ENCODE measurements around the gene CELF5.
"Not testable (repeated sequence)": the region's sequence is repeated elsewhere in the genome, so short reads cannot be mapped to it uniquely, and the experiment has no call there.

CELF5 gene

DNA sequence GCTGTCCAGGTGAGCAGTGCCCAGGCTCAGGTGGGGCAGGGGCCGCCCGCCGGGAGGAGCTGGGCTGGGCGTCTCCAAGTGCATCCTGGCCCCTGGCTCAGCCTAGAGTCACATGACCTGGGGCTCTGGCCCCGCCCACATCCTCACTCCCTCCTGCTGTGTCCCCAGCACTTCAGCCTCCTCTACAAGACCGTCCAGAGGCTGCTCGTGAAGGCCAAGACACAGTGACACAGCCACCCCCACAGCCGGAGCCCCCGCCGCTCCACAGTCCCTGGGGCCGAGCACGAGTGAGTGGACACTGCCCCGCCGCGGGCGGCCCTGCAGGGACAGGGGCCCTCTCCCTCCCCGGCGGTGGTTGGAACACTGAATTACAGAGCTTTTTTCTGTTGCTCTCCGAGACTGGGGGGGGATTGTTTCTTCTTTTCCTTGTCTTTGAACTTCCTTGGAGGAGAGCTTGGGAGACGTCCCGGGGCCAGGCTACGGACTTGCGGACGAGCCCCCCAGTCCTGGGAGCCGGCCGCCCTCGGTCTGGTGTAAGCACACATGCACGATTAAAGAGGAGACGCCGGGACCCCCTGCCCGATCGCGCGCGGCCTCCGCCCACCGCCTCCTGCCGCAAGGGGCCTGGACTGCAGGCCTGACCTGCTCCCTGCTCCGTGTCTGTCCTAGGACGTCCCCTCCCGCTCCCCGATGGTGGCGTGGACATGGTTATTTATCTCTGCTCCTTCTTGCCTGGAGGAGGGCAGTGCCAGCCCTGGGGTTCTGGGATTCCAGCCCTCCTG lies 16.8 kb upstream of the CELF5 start:
- no peak for DNase-seq

DNA sequence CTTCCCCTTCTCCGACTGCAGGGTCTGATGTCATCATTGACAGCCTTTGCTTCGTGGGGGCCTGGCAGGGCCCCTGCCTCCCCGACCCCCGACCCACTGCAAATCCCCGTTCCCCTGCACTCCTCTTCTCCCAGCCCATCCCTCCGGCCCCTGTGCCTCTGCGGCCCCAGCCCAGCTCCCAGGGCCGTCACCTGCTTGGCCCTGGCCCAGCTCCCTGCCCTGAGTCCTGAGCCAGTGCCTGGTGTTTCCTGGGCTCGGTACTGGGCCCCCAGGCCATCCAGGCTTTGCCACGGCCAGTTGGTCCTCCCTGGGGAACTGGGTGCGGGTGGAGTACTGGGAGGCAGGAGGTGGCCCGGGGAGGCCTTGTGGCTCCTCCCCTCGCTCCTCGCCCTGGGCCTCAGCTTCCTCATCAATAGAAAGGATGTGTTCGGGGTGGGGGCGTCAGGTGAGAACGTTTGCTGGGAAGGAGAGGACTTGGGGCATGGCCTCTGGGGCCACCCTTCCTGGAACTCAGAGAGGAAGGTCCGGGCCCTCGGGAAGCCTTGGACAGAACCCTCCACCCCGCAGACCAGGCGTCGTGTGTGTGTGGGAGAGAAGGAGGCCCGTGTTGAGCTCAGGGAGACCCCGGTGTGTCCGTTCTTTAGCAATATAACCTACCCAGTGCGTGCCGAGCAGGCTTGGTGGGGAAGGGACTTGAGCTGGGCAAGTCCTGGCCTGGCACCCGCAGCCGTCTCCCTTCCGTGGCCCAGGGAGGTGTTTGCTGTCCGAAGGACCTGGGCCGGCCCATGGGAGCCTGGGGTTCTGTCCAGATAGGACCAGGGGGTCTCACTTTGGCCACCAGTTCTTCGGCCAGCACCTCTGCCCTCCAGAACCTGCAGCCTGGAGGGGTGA lies 15.9 kb upstream of the CELF5 start:
- no peak for DNase-seq

DNA sequence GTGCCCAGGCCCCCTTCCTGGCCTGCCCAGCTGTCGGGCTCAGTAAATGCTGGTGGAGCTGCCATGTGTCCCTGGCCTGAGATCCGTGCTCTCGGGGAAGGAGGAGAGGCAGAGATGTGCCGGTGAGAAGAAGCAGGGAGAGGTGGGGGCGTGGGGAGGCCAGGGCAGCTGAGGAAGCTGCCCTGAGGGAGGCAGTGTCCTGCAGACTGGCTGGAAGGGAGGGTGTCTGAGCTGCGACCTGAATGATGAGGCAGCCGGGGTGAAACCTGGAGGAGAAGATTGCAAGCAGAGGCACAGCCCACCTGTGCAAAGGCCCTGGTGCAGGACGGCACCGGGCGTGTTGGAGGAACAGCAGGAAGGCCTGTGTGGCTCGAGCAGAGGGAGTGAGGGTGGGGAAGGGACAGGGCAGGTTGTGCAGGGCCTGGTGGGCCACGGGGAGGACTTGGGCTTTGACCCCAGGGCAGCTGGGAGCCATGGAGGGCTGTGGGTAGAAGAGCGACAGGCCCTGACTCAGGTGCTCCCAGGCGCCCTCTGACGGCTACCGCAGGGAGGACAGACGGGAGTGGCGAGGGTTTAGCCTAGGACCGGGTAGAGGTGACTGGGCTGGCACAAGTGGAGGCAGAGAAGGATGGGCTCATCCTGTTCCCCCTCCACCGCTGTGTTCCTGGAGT lies 14.0 kb upstream of the CELF5 start:
- no peak for DNase-seq

DNA sequence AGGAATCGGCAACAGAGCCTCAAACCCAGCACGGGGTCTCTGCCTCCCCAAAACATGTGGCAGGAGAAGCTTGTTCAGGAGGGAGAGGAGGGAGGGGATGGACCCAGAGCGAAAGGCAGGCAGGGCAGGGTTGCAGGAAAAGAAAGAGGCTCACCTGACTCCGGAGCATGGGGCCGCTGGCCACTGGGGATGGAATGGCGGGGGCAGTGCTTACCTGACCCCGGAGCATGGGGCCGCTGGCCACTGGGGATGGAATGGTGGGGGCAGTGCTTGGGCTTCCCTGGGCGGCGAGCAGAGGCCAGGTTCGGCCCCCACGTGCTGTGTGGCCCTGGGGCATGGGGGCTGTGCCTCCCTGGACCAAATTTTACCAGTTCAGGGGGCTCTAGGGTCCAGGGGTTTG lies 13.3 kb upstream of the CELF5 start:
- DNase-seq, result no peak

DNA sequence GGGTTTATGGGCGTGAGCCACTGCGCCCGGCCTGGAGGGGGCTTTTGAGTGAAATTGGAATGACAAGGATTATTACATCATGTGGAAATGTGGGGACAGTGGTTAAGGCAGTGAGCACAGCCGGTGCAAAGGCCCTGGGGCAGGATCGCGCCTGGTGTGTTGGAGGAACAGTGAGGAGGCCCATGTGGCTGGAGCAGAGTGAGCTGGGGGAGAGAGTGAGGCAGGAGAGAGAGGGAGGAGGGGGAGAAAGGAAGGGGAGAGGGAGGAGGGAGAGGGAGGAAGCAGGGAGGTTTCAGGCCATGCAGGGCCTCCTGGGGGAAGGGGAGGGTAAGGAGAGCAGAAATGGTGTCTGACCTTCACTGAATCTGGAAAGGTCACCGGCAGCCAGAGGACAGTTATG lies 11.3 kb upstream of the CELF5 start:
- DNase-seq, result no peak

DNA sequence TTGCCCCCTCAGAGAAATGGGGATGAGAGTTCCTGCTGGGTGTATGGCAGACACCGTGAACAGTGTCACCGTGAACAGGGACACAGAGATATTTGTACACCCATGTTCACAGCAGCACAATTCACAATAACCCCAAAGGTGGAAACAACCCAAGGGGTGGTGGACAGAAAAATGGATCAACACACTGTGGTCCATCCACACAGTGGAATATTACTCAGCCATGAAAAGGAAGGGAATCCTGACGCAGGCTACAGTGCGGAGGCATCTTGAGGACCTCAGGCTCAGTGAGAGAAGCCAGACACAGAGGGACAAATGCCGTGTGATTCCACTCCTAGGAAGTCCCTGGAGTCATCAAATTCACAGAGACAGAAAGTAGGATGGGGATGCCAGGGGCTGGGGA lies 7.6 kb upstream of the CELF5 start:
- DNase-seq, result no peak

DNA sequence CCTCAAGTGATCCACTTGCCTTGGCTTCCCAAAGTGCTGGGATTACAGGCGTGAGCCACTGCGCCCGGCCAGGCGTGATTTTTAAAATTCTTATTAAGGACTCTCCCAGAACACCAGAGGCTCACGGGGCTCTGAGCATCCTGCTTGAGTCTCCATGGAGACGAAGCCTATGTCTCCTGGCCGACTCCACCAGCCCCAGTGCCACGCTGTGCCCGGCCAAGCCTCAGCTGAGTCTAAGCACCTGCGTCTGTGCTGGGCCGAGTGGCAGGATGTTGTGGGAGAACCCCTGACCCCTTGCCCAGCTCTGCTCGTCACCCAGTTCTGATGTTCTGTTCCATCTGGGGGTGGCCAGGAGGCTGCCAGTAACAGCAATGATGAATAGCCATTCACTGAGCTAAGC lies 3.9 kb upstream of the CELF5 start:
- no peak for DNase-seq

DNA sequence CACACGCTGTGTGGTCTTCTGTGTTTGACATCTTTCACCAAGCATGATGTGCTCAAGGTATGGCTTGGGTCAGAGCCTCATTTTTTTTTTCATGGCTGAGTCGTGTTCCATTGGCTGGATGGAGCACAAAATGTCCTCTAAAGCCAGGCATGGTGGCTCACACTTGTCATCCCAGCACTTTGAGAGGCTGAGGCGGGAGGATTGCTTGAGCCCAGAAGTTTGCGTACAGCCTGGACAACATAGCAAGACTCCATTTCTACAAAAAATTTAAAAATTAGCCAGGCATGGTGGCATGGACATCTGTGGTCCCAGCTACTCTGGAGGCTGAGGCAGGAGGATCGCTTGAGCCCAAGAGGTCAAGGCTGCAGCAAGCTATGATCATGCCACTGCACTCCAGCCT lies 2.9 kb upstream of the CELF5 start:
- DNase-seq, result not testable (repeated sequence)

DNA sequence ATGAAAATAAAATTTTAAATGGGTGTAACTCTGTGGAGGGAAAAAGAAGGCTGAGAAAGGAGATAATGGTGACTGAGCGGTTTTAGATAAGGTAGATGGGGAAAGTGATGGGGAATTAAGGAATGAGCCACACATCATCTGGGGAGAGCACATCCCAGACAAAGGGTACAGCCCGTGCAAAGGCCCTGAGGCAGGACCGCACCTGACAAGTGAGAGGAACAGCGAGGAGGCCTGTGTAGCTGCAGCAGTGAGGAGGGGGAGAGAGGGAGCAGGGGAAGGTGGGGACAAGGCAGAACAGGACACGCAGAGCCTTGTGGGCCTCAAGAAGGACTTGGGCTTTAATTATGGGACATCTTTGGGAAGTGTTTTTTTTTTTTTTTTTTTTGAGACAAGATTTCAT lies 1.8 kb upstream of the CELF5 start:
- no peak for DNase-seq

DNA sequence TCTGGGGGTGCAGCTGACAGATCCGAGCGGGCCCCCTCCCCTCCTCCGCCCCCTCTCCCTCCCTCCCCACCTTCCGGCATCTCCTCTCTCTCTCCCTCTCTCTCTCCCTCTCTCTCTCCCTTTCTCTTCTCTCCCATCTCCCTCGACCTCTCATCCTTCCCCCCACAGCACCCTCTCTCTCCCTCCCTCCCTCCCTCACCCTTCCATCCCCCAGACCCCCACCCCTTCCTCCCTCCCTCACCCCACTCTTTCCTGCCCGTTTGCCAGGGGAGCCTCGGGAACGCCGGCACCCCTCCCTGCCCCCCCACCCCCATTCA lies 666 bp downstream of the CELF5 start:
- no peak for DNase-seq

DNA sequence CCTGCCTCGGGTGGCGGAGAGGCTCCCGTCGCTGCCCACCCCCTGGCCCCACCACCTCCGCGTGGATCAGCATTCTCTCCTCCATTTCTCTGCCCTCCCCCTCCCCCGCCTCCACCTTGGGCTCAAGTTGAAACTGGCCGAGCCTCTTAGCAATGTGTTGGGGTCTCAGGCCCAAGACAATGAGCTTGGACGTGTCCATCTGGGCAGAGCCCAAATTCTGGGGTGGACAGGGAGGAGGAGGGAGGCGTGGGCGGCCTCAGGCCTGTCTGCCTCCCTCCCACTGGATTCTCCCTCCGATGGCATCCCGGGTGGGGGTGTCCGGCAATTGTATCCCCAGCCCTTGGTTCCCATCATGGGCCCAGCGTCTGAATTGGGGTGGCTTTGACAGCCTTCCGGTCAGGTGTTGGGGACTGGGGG lies 1.2 kb downstream of the CELF5 start:
- no peak for DNase-seq

DNA sequence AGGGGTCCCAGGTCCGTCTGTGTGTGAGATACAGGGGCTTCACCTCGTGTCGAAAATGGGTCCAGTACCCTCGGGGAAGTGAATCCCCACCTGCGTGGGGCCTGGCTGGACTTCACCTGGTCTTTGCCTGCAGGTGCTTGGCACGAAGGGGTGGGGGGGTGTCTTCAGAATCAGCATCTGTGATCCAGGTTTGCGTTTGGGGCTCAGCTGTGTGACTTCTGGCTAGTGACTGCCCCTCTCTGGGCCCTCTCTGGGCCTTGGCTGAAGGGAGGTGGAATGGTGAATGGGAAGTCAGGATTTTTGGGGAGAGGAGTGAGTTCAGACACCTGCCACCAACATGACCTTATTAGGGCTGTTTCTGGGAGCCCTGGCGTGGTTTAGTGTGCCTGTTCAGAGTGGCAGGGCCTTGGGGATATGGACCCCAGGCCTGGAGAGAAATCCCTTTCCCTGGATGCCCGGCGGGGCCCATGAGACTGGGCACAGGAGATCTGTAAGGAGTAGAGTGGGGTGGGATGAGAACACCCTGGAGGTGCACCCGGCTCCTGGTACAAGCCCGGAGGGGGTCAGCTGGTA lies 2.7 kb downstream of the CELF5 start:
- DNase-seq, result no peak

DNA sequence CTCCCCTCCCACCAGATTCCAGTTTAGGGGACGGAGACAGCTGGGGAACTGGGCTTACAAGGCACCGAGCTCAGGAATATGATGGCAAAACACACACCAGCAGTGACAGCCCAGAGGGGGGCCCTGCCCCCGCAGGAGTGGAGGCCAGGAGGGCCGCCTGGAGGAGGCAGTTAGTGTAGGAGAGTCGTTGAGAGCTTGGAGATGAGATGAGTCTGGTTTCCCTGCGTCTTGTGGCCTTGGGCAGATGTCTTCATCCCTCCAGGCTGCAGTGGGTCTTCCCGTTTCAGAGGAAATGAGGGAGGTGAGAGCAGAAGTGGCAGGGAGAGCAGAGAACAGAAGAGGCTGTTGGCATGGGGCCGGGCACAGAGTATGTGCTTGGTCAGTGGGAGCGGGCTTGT lies 4.9 kb downstream of the CELF5 start:
- no peak for DNase-seq

DNA sequence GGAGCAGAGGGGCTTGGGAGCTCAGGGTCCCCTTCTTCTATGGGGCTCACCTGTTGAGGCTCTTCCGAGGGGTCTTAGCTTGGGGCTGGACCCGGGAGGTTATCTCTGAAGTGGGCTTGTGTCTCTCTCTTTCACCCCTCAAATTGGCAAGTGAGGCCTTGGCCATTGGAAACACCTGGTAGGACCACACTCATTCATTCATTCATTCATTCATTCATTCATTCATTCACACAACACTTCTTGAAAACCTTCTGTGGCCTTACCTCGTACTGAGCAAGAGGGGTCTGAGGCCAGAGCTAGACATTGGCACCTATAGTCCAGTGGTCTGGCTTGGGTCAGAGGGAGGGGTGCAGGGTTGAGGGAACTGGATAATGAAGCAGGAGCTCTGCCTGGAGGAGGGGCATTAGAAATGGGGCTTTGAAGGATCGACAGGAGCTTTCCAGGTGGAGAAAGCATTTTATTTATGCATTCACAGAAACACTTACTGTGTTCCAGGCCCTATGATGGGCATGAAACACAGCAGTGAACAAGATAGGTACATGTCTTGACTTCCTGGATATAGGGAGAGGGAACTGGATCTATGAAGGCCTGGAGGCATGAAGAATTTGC lies 5.5 kb downstream of the CELF5 start:
- DNase-seq, result no peak

DNA sequence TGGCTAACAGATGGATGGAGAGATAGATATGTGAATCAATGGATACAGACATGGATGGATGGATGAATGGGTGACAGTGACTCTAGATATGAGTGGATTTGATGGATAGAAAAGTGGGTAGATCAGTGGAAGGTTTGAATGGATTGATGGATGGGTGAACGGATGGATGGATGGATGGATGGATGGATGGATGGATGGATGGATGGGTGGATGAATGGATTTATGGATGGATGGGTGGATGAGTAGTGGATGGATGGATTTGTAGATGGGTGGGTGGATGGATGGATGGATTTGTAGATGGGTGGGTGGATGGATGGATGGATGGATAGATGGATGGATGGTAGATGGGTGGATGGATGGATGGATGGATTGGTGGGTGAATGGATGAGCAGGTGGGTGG lies 6.8 kb downstream of the CELF5 start:
- DNase-seq, result no peak

DNA sequence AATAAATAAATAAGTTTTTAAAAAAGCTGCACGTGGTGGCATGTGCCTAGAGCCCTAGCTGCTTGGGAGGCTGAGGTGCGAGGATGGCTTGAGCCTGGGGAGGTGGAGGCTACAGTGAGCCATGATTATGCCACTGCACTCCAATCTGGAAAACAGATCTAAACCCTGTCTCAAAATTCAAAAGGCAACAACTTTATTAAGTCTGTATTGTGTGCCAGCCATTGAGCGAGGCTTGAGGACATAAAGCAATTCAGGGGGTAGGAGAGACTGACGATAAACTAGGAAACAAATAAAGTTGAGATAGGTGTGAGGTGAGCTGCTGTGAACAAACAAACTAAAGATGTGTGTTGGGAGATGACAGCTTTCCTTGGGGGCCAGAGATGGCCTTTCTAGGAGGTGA lies 8.7 kb downstream of the CELF5 start:
- no peak for DNase-seq

DNA sequence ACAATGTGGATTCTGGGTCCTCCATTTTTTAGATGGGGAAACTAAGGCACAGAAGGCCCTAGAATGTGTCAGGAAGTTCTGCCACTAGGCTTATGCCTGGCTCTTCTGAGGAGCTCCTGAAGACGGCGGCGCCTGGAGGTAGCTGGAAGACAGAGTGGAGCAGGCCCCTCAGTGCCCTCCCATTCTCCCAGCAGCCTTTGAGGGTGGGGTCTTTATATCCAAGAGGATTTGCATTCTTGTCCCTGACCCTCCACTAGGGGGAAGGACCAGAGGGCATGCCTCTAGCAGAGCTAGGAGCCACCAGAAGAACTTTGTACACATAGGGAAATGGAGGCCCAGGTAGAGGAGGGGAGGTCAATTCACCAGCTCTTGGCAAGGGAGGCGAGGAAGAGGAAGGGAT lies 9.4 kb downstream of the CELF5 start:
- DNase-seq, result no peak

DNA sequence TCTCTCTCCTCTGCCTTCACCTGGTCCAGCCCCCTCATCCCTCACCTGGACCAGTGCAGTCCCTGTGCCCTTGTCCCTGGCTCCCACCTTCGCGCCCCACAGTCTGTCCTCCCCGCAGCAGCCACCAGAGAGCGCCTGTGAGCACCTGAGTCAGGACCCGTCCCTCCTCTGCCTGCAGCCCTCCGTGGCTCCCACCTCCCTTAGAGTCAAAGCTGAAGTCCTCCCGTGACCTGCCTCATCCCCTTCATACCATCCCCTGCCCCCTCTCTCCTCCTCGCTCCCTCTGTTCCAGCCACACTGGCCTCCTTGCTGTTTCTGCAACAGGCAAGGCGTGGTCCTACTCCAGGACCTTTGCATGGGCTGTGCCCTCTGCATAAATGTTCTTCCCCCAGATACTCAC lies 10.3 kb downstream of the CELF5 start:
- no peak for DNase-seq

DNA sequence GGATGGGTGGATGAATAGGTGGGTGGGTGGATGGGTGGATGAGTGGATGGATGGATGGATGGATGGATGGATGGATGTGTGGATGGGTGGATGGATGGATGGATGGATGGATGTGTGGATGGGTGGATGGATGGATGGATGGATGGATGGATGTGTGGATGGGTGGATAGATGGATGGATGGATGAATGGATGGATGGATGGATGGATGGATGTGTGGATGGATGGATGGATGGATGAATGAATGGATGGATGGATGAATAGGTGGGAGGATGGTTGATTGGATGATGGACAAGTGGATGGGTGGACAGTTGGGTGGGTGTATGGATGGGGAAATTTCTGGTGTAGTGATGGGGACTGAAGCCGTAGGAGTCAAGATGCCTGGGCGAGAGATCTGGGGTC lies 11.1 kb downstream of the CELF5 start:
- DNase-seq, result not testable (repeated sequence)

DNA sequence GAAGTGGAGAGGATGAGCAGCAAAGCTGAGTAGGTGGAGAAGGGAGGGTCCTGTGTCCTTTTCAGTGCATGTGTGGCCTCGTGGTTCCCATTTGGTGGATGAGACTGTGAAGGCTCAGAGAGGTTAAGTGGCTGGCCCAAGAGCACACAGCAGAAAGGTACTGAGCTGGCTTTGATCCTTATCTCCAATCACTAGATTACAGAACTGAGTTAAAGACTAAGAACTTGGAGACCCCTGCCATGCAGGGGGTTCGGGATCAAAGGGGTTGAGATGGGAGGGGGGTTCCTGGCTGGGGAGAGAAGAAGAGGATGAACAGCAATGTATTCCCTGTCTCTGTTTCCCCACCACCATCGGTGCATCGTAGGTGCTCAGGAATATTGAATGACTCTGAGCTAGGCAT lies 11.8 kb downstream of the CELF5 start:
- DNase-seq, result no peak

DNA sequence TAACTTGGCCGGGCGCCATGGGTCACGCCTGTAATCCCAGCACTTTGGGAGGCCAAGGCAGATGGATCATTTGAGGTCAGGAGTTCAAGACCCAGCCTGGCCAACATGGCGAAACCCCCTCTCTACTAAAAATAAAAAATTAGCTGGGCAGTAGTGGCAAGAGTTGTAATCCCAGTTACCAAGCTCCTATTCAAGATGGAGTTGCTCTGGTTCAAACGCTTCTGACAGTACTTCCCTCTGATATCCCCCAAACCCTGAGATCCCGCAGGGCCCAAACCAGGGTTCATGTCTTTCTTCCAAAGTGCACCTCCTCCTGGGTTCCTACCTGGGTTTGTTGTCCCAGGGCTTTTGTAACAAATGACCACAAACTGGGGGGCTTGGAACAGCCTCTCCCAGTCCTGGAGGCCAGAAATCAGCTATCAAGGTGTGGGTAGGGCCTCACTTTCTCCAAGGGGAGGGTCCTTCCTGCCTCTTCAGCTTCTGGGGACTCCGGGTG lies 13.7 kb downstream of the CELF5 start:
- no peak for DNase-seq

DNA sequence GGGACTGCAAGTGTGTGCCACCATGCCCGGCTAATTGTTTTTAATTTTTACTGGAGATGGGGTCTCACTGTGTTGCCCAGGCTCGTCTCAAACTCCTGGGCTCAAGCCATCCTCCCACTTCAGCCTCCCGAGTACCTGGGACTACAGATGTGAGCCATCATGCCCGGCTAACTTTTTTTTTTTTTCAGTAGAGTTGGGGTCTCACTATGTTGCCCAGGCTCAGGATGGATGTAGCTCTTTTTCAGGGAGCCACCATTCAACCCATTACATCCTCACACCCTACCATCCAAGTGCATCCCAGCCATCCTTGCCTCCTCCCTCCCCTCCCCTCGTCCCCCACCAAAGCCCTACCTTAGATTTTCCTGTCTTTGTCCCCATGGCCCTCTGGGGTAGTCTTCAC lies 14.9 kb downstream of the CELF5 start:
- DNase-seq, result no peak

Measured in right kidney (tissue), 1 donor.